OCI-LY1 (cell line): Measurements from ENCODE around the gene CATSPERD.
"Not testable (repeated sequence)": the region's sequence is repeated elsewhere in the genome, so short reads cannot be mapped to it uniquely, and the experiment has no call there.

Experiments
- H2AFZ ChIP-seq: fragments of 200-600 bp; sonication (generic), shearing (Covaris generic); 2 replicates; pipeline ENCODE4 v1.6.0; 2014; ENCODE audit warnings: antibody characterized with exemption, mild to moderate bottlenecking, low read length
- H3F3A ChIP-seq: fragments of 200-600 bp; sonication (generic), shearing (Covaris generic); 2 replicates; pipeline ENCODE4 v1.6.0; 2014; ENCODE audit warnings: mild to moderate bottlenecking, antibody characterized with exemption, low read length, moderate library complexity; ENCODE audit not compliant: insufficient read depth
- H3K27ac ChIP-seq: fragments of 200-600 bp; sonication (generic); 2 replicates; pipeline ENCODE4 v1.5.1; 2014; ENCODE audit warnings: low read length, mixed run types, mild to moderate bottlenecking, low read depth; ENCODE audit not compliant: poor library complexity, severe bottlenecking
- H3K27me3 ChIP-seq: fragments of 200-600 bp; sonication (generic); 2 replicates; pipeline ENCODE4 v1.6.0; 2014; ENCODE audit warnings: antibody characterized with exemption, mild to moderate bottlenecking, low read length, moderate library complexity; ENCODE audit not compliant: insufficient read depth
- H3K36me3 ChIP-seq: fragments of 200-600 bp; sonication (generic); 2 replicates; pipeline ENCODE4 v1.6.1; 2014; ENCODE audit warnings: mild to moderate bottlenecking, antibody characterized with exemption, low read length, moderate library complexity, mixed read lengths; ENCODE audit not compliant: insufficient read depth
- H3K4me1 ChIP-seq: fragments of 200-600 bp; sonication (generic); 2 replicates; pipeline ENCODE4 v1.5.1; 2014; ENCODE audit warnings: mild to moderate bottlenecking, low read length, moderate library complexity; ENCODE audit not compliant: insufficient read depth, severe bottlenecking
- H3K4me2 ChIP-seq: fragments of 200-600 bp; sonication (generic), shearing (Covaris generic); 2 replicates; pipeline ENCODE4 v1.6.1; 2014; ENCODE audit warnings: low read length
- H3K4me3 ChIP-seq: fragments of 200-600 bp; sonication (generic); 2 replicates; pipeline ENCODE4 v1.5.1; 2014; ENCODE audit warnings: low read length, low read depth, mild to moderate bottlenecking, mixed read lengths; ENCODE audit not compliant: poor library complexity, severe bottlenecking
- H3K79me2 ChIP-seq: fragments of 200-600 bp; shearing (Covaris generic); 2 replicates; pipeline ENCODE4 v1.6.1; 2016; ENCODE audit warnings: mixed run types, low read length, mixed read lengths; ENCODE audit not compliant: insufficient read depth
- H3K9ac ChIP-seq: fragments of 200-600 bp; sonication (generic), shearing (Covaris generic); 2 replicates; pipeline ENCODE4 v1.6.1; 2014; ENCODE audit warnings: mild to moderate bottlenecking, low read length, mixed read lengths
- H3K9me2 ChIP-seq: fragments of 200-600 bp; sonication (generic), shearing (Covaris generic); 2 replicates; pipeline ENCODE4 v1.6.1; 2014; ENCODE audit warnings: low read depth, mild to moderate bottlenecking, low read length, mixed read lengths
- H3K9me3 ChIP-seq: fragments of 200-600 bp; shearing (Covaris generic); 2 replicates; pipeline ENCODE4 v1.6.1; 2014; ENCODE audit warnings: low read length, mixed read lengths
- H4K20me1 ChIP-seq: fragments of 200-600 bp; sonication (generic), shearing (Covaris generic); 2 replicates; pipeline ENCODE4 v1.6.0; 2016; ENCODE audit warnings: mild to moderate bottlenecking, low read length; ENCODE audit not compliant: insufficient read depth
- CTCF ChIP-seq: fragments of 200-600 bp; sonication (generic), shearing (Covaris generic); IDR thresholded peaks from 2 replicates; pipeline ENCODE4 v1.5.1; 2017; ENCODE audit warnings: mild to moderate bottlenecking, antibody characterized with exemption, low read length, moderate library complexity, mixed read lengths
- EZH2 ChIP-seq: fragments of 200-600 bp; sonication (generic), shearing (Covaris generic); IDR thresholded peaks from 2 replicates; pipeline ENCODE4 v1.8.0; 2017; ENCODE audit warnings: borderline replicate concordance, mixed run types, mild to moderate bottlenecking, antibody characterized with exemption, low read length, moderate library complexity, mixed read lengths

CATSPERD gene

DNA sequence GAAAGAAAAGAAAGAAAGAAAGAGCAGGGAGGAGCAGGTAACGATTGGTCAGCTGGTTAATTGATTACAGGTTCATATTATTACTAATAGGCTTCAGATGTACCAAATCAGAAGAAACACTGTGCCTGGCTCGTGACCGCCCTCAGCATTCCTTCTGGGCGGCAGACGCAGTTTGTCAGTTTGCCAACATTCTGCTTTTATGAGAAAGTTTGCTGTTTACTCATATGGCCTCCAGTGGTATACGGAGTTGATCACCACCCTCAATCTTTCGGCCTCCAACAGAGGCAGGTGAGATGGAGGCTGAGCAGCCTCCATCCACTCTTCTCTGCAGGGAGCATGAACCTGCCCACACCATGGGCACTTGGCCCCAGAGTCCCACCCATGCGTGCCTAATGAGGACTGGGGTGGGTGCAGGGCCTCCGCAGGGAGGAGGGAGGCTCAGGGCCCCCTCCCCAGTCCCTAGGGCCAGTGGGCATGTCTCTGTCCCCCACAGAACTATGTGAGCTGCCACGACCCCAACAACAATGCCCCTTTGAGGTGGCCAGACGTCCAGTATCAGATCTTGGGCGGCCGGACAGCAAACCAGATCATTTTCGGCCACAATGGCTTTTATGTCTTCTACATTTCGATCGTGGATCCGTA lies 55.4 kb downstream of the CATSPERD start:
- no peak overlapping the region for H3K4me2 ChIP-seq
- H4K20me1 ChIP-seq = no peaks in the 10 kb centered on the region
- TF ChIP-seq EZH2 = no peak
- TF ChIP-seq CTCF = no peak
- no peaks in the 10 kb centered on the region for H3K79me2 ChIP-seq
- no peaks in the 10 kb centered on the region for H3K4me1 ChIP-seq
- no peak overlapping the region for H3K9ac ChIP-seq
- H3K4me3 ChIP-seq = no peak overlapping the region
- H3F3A ChIP-seq = no peaks in the 10 kb centered on the region
- no peak overlapping the region for H2AFZ ChIP-seq
- H3K27me3 ChIP-seq = peaks cover 8% of the 10 kb centered on the region; the same call in 1 of the 2 replicates
- no peaks in the 10 kb centered on the region for H3K36me3 ChIP-seq
- no peaks in the 10 kb centered on the region for H3K9me3 ChIP-seq
- H3K9me2 ChIP-seq = no peaks in the 10 kb centered on the region
- H3K27ac ChIP-seq = no peak overlapping the region

- no peaks in the 10 kb centered on the region for H3K79me2 ChIP-seq
- H3K9me3 ChIP-seq = no peaks in the 10 kb centered on the region
- H3F3A ChIP-seq = no peaks in the 10 kb centered on the region
- H3K36me3 ChIP-seq = peaks cover 8% of the 10 kb centered on the region; the same call in 1 of the 2 replicates
- no peaks in the 10 kb centered on the region for H3K9me2 ChIP-seq
- peaks cover under 1% of the 10 kb centered on the region; the same call in 1 of the 2 replicates for H3K27me3 ChIP-seq
- H4K20me1 ChIP-seq = no peaks in the 10 kb centered on the region
- H2AFZ ChIP-seq = no peak overlapping the region
- TF ChIP-seq CTCF (no peak), EZH2 (no peak)
- H3K27ac ChIP-seq = no peak overlapping the region
- H3K9ac ChIP-seq = no peak overlapping the region
- H3K4me1 ChIP-seq = no peaks in the 10 kb centered on the region
- H3K4me2 ChIP-seq = no peak overlapping the region
- no peak overlapping the region for H3K4me3 ChIP-seq
Observed at GRCh38 chr19:5778402-5778801, 58.0 kb downstream of the CATSPERD start.

- not testable (repeated sequence) for H3K9me2 ChIP-seq, H3F3A ChIP-seq, H3K9me3 ChIP-seq, H2AFZ ChIP-seq, H3K27ac ChIP-seq, H3K4me1 ChIP-seq, H3K4me3 ChIP-seq, H3K27me3 ChIP-seq, H3K9ac ChIP-seq, H4K20me1 ChIP-seq, H3K4me2 ChIP-seq, H3K79me2 ChIP-seq
- peaks cover 30% of the 10 kb centered on the region for H3K36me3 ChIP-seq
Observed at GRCh38 chr19:5780916-5781315, 60.5 kb downstream of the CATSPERD start.

- no peaks in the 10 kb centered on the region for H3K79me2 ChIP-seq
- H3K36me3 ChIP-seq = peaks cover 44% of the 10 kb centered on the region
- no peak overlapping the region for H3K4me2 ChIP-seq
- H3K9me2 ChIP-seq = no peaks in the 10 kb centered on the region
- no peak overlapping the region for H2AFZ ChIP-seq
- TF ChIP-seq CTCF (no peak), EZH2 (no peak)
- no peaks in the 10 kb centered on the region for H3K9me3 ChIP-seq
- H3K9ac ChIP-seq = no peak overlapping the region
- H3K27me3 ChIP-seq = no peaks in the 10 kb centered on the region
- no peaks in the 10 kb centered on the region for H4K20me1 ChIP-seq
- H3K4me3 ChIP-seq = no peak overlapping the region
- no peak overlapping the region for H3K27ac ChIP-seq
- H3K4me1 ChIP-seq = no peaks in the 10 kb centered on the region
- no peaks in the 10 kb centered on the region for H3F3A ChIP-seq
Observed at GRCh38 chr19:5782322-5782721, 61.9 kb downstream of the CATSPERD start.
